Uterus (tissue), 2 donors: ENCODE measurements around the gene FMNL2.

Experiments used
- CTCF ChIP-seq, 4 experiments: fragments of 200-600 bp in 2 of 4; fragments of 450-650 bp in 2 of 4; sonication (generic) in 2 of 4; IDR thresholded peaks; one replicate each; pipeline ENCODE4 v1.5.1; 2016 to 2019; ENCODE audit warnings: antibody characterized with exemption in 4 of 4, mild to moderate bottlenecking in 2 of 4, moderate library complexity in 1 of 4
- POLR2A ChIP-seq, 2 donors: fragments of 450-650 bp; IDR thresholded peaks; one replicate each; pipeline ENCODE4 v1.6.1; 2016; ENCODE audit warnings: antibody characterized with exemption in 2 of 2, mild to moderate bottlenecking in 1 of 2, moderate library complexity in 1 of 2

- TF ChIP-seq POLR2A (IDR thresholded peaks at IDR 0.05) (no peak), CTCF (IDR thresholded peaks at IDR 0.05) (no peak)
Measured at GRCh38 chr2:152437276-152438108, 102.5 kb downstream of the FMNL2 start.
